Fibroblast of mammary gland (primary cell): ENCODE data around the gene RIBC2.
"Not testable (repeated sequence)": the region's sequence is repeated elsewhere in the genome, so short reads cannot be mapped to it uniquely, and the experiment has no call there.

Source experiments
- DNase-seq: peaks from one replicate; pipeline ENCODE4 v3.0.0-alpha.2; 2010; ENCODE audit warnings: low read depth
- H3K4me3 ChIP-seq: 2 replicates; pipeline ENCODE4 v1.5.1; 2011; ENCODE audit warnings: low read depth, mild to moderate bottlenecking, low read length, moderate library complexity; ENCODE audit not compliant: control insufficient read depth
- CTCF ChIP-seq: conservative IDR thresholded peaks from 2 replicates; pipeline ENCODE4 v1.5.1; 2011; ENCODE audit warnings: low read depth, low read length, inconsistent platforms; ENCODE audit not compliant: control insufficient read depth, insufficient read depth

Gene RIBC2

DNA sequence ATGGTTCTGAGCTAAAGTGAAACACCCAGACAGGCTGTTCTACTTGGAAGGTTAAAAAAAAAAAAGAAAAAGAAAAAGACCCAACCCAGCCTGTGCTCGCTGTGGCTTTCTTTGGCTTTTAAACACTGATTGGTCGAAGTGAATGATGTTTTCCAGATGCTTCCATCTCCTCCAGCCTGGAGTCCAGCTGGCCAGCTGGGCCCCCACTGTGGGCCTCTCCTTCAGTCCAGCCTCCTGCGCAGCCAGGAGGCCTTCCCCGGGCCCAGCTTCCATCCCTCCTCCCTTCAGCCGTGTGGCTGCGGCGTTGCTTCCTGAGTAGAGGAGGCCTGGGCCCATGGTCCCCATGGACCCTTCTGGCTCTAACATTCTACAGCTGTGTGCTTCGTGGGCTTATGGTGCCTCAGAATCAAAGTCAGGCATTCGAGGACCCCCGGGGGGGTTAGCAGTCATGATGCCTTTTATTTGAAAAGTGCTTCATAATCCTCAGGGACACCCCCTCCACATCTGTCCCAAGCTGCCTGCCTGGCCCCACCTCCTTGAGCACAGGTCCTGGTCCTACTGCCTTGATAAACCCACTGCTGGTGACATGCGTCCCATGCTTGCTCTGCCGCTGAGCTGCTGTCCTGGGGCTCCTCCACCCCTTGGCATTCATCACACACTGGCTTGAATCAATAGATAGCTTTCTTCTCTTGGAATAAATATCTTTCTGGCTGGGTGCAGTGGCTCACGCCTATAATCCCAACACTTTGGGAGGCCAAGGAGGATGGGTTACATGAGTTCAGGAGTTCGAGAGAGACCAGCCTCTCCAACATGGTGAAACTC, 47.0 kb downstream of the RIBC2 start:
- peak; percentile 90 for DNase-seq
- H3K4me3 ChIP-seq = no peak overlapping the region
- TF ChIP-seq CTCF = no peak

DNA sequence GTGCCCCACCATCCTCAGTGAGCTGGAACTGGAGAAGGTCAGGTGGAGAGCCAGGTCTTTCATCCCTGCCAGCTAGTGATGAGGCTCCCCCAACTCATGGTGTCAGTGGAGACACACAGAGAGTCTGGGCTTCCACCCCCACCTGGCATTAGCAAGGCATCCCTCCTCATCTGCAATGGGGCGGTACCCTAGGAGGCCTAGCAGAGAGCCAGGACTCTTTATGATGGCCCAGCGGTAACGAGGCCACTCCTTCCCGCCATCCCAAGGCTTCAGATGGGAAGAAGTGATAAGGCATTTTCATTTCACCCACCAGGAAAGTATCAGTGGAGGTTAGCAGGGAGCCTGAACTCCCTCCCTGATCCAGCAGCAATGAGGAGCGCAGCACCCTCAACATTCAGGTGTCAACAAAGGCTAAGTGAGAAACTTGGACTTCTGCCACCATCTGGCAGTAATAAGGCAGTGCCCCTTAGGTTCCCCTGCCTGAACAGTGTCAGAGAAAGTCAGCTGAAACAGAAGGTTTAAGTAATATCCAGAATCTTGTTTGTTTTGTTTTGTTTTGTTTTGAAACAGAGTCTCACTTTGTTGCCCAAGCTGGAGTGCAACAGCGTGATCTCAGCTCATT, 48.7 kb downstream of the RIBC2 start:
- DNase-seq = no peak
- TF ChIP-seq CTCF = no peak

DNA sequence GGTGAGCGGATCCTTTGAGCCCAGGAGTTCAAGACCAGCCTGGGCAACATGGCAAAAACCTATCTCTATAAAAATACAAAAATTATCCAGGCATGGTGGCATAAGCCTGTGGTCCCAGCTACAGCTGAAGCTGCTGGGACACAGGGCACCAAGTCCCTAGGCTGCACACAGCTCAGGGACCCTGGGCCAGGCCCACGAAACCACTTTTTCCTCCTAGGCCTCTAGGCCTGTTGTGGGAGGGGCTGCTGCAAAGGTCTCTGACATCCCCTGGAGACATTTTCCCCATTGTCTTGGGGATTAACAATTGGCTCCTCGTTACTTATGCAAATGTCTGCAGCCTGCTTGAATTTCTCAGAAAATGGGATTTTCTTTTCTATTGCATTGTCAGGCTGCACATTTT, 50.2 kb downstream of the RIBC2 start:
- DNase-seq, H3K4me3 ChIP-seq: not testable (repeated sequence)

More for the DNA sequence above, 48.7 kb downstream of the RIBC2 start:
- no peak overlapping the region for H3K4me3 ChIP-seq

DNA sequence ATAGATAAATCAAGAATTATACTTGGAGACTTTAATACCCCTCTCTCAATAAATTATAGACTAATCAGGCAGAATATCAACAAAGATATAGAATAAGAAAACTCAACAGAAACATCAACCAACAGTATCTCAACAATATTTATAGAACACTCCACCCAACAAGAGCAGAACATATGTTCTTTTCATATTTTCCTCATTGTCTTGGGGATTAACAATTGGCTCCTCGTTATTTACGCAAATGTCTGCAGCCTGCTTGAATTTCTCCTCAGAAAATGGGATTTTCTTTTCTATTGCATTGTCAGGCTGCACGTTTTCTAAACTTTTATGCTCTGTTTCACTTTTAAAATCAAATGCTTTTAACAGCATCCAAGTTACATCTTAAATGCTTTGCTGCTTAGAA, 52.1 kb downstream of the RIBC2 start:
- no peak for TF ChIP-seq CTCF
- no peak for DNase-seq
- no peak overlapping the region for H3K4me3 ChIP-seq

DNA sequence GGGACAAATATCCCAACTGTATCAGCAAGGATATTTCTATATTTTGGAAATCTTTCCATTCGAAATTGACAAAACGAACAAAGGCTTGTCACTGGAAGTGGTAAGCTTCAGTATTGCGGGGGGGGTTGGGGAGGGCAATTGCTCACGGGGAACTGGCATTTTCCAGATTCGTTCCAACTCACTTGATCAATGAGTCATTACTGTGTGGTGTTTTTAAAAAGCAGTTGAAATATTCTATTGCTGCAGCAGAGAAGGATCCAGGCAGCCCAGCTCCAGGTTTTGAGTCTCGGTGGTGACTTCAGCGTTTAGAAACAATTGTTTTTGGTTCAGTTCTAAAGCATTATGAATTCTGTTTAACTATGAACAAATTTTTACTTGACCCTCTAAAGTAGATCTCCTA, 55.4 kb downstream of the RIBC2 start:
- H3K4me3 ChIP-seq = no peak overlapping the region
- no peak for TF ChIP-seq CTCF
- peak; percentile 91 for DNase-seq

DNA sequence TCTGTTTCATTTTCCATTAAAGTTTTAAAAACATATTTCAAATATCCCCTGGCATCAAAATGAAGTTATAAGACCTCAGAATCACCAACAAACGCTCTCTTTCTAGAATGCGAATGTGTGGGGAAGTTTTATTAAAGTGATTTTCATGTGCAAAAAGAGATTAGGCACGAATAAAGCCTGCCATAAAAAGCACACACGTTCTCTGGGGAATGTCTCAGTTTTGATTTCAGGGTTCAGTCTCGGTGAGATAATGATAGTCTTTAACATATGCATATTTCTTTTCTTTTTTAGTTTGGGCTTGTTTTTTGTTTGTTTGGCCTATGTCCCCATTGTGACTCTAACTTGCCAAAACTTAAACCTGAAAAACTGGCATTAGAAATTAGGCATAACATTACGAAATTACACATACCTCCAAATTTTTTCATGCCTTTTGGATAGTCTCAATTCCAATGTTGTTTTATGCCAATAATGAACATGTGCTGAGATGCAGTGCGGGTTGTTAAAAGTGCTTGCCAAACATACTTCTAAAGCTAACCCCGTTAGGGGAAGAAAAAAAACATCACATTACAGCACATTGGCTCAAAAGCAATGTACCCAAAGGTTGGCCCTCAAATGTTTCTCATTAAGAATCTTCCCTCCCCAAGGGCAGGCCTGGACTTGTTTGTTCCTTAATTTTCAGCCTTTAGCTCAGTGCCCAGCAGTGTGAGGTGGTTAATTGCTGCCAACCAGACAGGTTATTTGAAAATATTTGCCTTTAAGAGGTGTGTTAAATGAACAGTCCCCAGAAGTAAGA, 56.0 kb downstream of the RIBC2 start:
- no peak overlapping the region for H3K4me3 ChIP-seq
- no peak for TF ChIP-seq CTCF
- DNase-seq = peak; percentile 87

DNA sequence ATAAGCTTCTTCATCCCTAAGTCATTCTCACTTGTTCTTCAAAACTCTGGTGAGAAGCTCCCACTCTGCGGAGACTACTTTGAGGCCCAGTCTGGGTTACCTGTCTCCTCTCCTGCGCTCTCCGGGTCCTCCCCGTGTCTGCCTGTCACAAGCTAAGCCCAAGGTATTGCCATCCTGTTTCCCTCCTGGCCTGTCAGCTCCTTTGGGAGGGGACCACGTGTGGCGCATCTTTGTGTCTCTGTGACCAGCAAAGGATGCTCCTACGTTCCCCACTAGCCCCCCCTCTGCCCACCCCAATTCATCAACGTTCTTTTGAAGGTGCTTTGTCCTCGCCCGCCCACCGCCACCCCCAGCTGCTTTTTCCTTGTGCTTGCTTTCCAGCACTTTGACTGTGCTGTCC, 57.4 kb downstream of the RIBC2 start:
- TF ChIP-seq CTCF = no peak
- H3K4me3 ChIP-seq = no peak overlapping the region
- no peak for DNase-seq
